ENCODE measurements around the gene MR1.

MR1 gene

GRCh38 chr1:181099152-181100014 lies 65.6 kb downstream of the MR1 start:
- H3K4me1 Mint-ChIP-seq = peaks cover 34% of the 10 kb centered on the region
- ATAC-seq (ENCODE audit: low read depth) (no peak), DNase-seq (ENCODE audit: low spot score in 2 of 2) (no peak)
- peaks cover 9% of the 10 kb centered on the region for H3K36me3 Mint-ChIP-seq
- no peaks in the 10 kb centered on the region for H3K27me3 Mint-ChIP-seq
- peak overlapping the region; percentile 12 for H3K4me3 Mint-ChIP-seq
- H3K9me3 Mint-ChIP-seq = no peaks in the 10 kb centered on the region
- H3K27ac Mint-ChIP-seq = peak overlapping the region; percentile 9

GRCh38 chr1:181100015-181100905 lies 66.5 kb downstream of the MR1 start:
- peaks cover 31% of the 10 kb centered on the region for H3K4me1 Mint-ChIP-seq
- no peak for DNase-seq (ENCODE audit: low spot score in 2 of 2)
- H3K27ac Mint-ChIP-seq = peak overlapping the region; percentile 40
- H3K9me3 Mint-ChIP-seq = no peaks in the 10 kb centered on the region
- ATAC-seq (ENCODE audit: low read depth) = no peak
- H3K27me3 Mint-ChIP-seq = no peaks in the 10 kb centered on the region
- no peak overlapping the region for H3K4me3 Mint-ChIP-seq
- H3K36me3 Mint-ChIP-seq = peaks cover 4% of the 10 kb centered on the region

DNA sequence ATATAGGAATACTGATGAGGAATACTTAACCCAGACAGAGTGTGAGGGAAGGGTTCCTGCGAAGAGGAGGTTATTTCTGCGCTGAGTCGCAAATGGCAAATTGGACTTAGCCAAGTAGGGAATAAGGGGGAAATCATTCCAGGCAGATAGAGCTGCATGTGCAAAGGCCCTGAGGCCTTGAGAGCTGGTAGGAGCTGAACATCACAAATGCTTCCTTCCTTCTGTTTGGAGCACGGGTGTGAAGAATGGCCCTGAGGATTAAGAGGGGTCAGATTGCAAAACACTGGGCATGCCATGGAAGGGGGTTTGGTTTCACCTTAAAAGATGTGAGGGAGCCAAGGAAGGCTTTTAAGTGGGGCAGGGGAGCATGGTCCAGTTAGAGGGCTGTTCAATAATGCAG lies 67.2 kb downstream of the MR1 start:
- ATAC-seq (ENCODE audit: low read depth) (no peak), DNase-seq (ENCODE audit: low spot score in 2 of 2) (no peak)
- peak overlapping the region; percentile 40 for H3K27ac Mint-ChIP-seq
- H3K4me1 Mint-ChIP-seq = peaks cover 33% of the 10 kb centered on the region
- no peak overlapping the region for H3K4me3 Mint-ChIP-seq
- H3K27me3 Mint-ChIP-seq = no peaks in the 10 kb centered on the region
- peaks cover 2% of the 10 kb centered on the region for H3K36me3 Mint-ChIP-seq
- H3K9me3 Mint-ChIP-seq = no peaks in the 10 kb centered on the region

- no peaks in the 10 kb centered on the region for H3K27me3 Mint-ChIP-seq
- ATAC-seq (ENCODE audit: low read depth) = no peak
- H3K4me1 Mint-ChIP-seq = peaks cover 34% of the 10 kb centered on the region
- H3K27ac Mint-ChIP-seq = no peak overlapping the region
- no peak for DNase-seq (ENCODE audit: low spot score in 2 of 2)
- no peaks in the 10 kb centered on the region for H3K9me3 Mint-ChIP-seq
- no peak overlapping the region for H3K4me3 Mint-ChIP-seq
- no peaks in the 10 kb centered on the region for H3K36me3 Mint-ChIP-seq
Observed at GRCh38 chr1:181101581-181102226, 67.9 kb downstream of the MR1 start.

DNA sequence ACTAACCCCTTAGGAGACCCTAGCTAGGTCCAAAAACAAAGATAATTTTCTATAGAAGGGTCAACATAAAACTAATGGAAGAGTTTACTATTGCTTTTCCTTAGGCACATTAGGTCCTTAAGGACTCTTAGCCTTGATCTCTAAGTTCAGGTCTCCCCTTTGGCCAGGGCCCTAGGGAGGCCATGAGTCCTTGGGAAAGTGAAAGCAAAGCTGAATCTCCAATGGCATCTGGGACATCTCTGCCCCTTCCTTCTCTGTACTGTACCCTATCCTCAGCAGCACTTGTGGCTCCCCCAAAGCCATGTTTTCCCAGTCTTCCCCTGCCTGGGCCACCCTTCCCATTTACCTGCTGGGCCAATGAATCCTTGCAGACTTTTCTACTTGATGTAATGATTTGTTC lies 69.1 kb downstream of the MR1 start:
- H3K9me3 Mint-ChIP-seq = no peaks in the 10 kb centered on the region
- H3K4me1 Mint-ChIP-seq = peaks cover 38% of the 10 kb centered on the region
- ATAC-seq (ENCODE audit: low read depth) (no peak), DNase-seq (ENCODE audit: low spot score in 2 of 2) (no peak)
- H3K27me3 Mint-ChIP-seq = no peaks in the 10 kb centered on the region
- H3K27ac Mint-ChIP-seq = no peak overlapping the region
- no peak overlapping the region for H3K4me3 Mint-ChIP-seq
- no peaks in the 10 kb centered on the region for H3K36me3 Mint-ChIP-seq

DNA sequence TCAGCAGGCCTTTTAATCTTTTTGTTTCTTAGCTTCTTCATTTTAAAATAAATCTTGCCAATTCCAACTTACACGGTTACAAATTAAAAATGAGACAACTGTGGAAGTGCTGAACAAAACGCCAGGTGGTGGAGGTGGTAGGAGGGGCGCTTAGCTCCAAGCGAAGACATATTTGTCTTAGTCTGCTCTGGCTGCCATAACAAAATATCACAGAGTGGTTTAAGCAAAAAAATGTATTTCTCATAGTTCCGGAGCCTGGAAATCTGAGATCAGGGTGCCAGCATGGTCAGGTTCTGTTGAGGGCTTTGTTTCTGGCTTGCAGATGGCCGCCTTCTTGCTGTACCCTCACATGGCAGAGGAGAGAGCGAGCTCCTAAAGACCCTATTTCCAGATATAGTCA lies 69.6 kb downstream of the MR1 start:
- Mint-ChIP-seq H3K36me3 (no peaks in the 10 kb centered on the region), H3K4me3 (no peak overlapping the region), H3K27ac (no peak overlapping the region), H3K27me3 (no peaks in the 10 kb centered on the region), H3K4me1 (peaks cover 35% of the 10 kb centered on the region), H3K9me3 (no peaks in the 10 kb centered on the region)
- ATAC-seq (ENCODE audit: low read depth) = no peak
- no peak for DNase-seq (ENCODE audit: low spot score in 2 of 2)

- H3K4me1 Mint-ChIP-seq = peaks cover 29% of the 10 kb centered on the region
- ATAC-seq (ENCODE audit: low read depth) = peak; percentile 58
- H3K27ac Mint-ChIP-seq = peak overlapping the region; percentile 88
Observed at GRCh38 chr1:181104042-181104789, 70.4 kb downstream of the MR1 start.

GRCh38 chr1:181104790-181105133 lies 71.0 kb downstream of the MR1 start:
- ATAC-seq (ENCODE audit: low read depth) (no peak), DNase-seq (ENCODE audit: low spot score in 2 of 2) (peak; percentile 56 to 60)
- Mint-ChIP-seq H3K27ac (peak overlapping the region; percentile 88), H3K4me3 (peak overlapping the region; percentile 78), H3K27me3 (no peaks in the 10 kb centered on the region), H3K36me3 (no peaks in the 10 kb centered on the region), H3K4me1 (peaks cover 25% of the 10 kb centered on the region), H3K9me3 (no peaks in the 10 kb centered on the region)

More at GRCh38 chr1:181104042-181104789, 70.4 kb downstream of the MR1 start:
- Mint-ChIP-seq H3K4me3 (peak overlapping the region; percentile 78), H3K36me3 (no peaks in the 10 kb centered on the region), H3K9me3 (no peaks in the 10 kb centered on the region), H3K27me3 (no peaks in the 10 kb centered on the region)
- no peak for DNase-seq (ENCODE audit: low spot score in 2 of 2)

DNA sequence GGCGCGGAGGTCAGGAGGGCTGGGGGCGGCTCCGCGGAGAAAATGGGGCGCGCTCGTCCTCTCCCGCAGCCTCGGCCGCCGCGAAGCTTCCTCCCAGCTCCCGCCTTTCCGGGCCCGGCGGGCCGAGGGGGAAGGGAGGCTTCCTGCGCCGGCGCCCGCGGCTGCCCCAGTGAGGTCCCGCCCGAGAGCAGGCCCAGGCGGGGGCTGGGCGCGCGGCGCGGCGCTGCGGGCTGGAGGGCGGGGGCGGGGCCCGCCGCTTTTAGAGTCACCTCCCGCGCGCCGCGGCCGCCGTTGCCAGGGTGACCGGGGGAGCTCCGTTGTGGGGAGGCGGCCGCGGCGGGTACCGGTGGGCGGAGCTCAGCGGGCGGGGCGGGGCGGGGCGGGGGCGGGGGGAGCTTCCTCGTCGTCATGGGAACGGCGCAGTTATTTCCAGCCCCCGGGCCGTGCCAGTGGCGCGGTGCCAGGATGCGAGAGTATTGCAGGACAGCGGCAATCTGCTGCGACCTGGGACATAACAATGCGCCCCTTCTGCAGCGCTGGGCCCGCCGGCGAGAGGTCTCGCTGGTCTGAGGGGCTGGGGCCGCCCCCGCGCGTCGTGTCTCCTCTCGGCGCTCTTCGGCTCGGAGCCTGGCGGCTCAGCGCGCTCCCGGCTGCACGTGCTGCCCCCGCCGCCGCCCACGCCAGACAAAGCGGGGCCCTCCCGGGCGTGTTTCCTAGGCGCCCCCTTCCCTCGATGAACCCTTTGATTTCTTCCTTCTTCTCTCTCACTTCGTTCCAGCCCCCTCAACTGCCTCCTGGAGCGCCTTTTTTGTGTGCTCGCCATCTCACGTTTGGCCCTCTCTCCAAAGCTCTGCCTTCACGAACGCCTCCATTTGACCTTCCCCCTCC lies 71.6 kb downstream of the MR1 start:
- ATAC-seq (ENCODE audit: low read depth) = peak; percentile 87
- no peaks in the 10 kb centered on the region for H3K27me3 Mint-ChIP-seq
- H3K4me3 Mint-ChIP-seq = peak overlapping the region; percentile 86
- H3K27ac Mint-ChIP-seq = peak overlapping the region; percentile 88
- DNase-seq (ENCODE audit: low spot score in 2 of 2) = peak; percentile 87 to 88
- peaks cover 22% of the 10 kb centered on the region for H3K4me1 Mint-ChIP-seq
- H3K36me3 Mint-ChIP-seq = no peaks in the 10 kb centered on the region
- H3K9me3 Mint-ChIP-seq = no peaks in the 10 kb centered on the region

DNA sequence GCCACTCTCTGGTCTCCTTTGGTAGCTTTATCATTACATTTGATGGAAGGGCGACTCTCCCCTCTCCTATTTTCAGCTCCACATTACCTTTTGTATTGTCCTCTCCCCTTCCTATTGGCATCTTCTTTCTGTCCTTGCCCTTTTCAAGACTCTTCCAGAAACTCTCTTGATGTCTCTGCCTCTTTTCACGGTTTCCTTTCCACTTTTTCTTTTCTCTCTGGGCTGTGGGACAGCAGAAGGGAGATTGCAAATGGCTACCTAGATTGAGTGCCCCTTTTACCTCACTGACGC lies 72.2 kb downstream of the MR1 start:
- Mint-ChIP-seq H3K36me3 (no peaks in the 10 kb centered on the region), H3K4me1 (peaks cover 21% of the 10 kb centered on the region), H3K9me3 (no peaks in the 10 kb centered on the region), H3K27me3 (no peaks in the 10 kb centered on the region), H3K27ac (peak overlapping the region; percentile 88), H3K4me3 (peak overlapping the region; percentile 86)
- no peak for DNase-seq (ENCODE audit: low spot score in 2 of 2)
- ATAC-seq (ENCODE audit: low read depth) = no peak

- Mint-ChIP-seq H3K9me3 (no peaks in the 10 kb centered on the region), H3K36me3 (no peaks in the 10 kb centered on the region), H3K4me3 (peak overlapping the region; percentile 86), H3K4me1 (peaks cover 24% of the 10 kb centered on the region), H3K27ac (peak overlapping the region; percentile 88), H3K27me3 (no peaks in the 10 kb centered on the region)
- DNase-seq (ENCODE audit: low spot score in 2 of 2) (no peak), ATAC-seq (ENCODE audit: low read depth) (no peak)
Observed at GRCh38 chr1:181106479-181106878, 72.7 kb downstream of the MR1 start.

GRCh38 chr1:181107711-181108110 lies 73.9 kb downstream of the MR1 start:
- Mint-ChIP-seq H3K27me3 (no peaks in the 10 kb centered on the region), H3K27ac (peak overlapping the region; percentile 88), H3K36me3 (no peaks in the 10 kb centered on the region), H3K4me1 (peaks cover 34% of the 10 kb centered on the region), H3K9me3 (no peaks in the 10 kb centered on the region), H3K4me3 (no peak overlapping the region)
- ATAC-seq (ENCODE audit: low read depth) = no peak
- no peak for DNase-seq (ENCODE audit: low spot score in 2 of 2)

GRCh38 chr1:181108304-181108867 lies 74.6 kb downstream of the MR1 start:
- no peak for ATAC-seq (ENCODE audit: low read depth)
- DNase-seq (ENCODE audit: low spot score in 2 of 2) = no peak
- Mint-ChIP-seq H3K9me3 (no peaks in the 10 kb centered on the region), H3K4me3 (no peak overlapping the region), H3K27ac (no peak overlapping the region), H3K27me3 (no peaks in the 10 kb centered on the region), H3K36me3 (no peaks in the 10 kb centered on the region), H3K4me1 (peaks cover 31% of the 10 kb centered on the region)
